GM12872 (cell line): ENCODE results near the gene FAM50B.

Source experiments
- TF ChIP-seq, protein P1 (sequence below): IDR thresholded peaks from 3 replicates; pipeline ENCODE4 v1.5.1; 2011; ENCODE audit warnings: low read depth, mild to moderate bottlenecking, low read length, moderate library complexity; ENCODE audit not compliant: insufficient read depth

FAM50B gene

GRCh38 chr6:3805448-3806123, 43.6 kb upstream of the FAM50B start:
- TF ChIP-seq, protein P1, sequence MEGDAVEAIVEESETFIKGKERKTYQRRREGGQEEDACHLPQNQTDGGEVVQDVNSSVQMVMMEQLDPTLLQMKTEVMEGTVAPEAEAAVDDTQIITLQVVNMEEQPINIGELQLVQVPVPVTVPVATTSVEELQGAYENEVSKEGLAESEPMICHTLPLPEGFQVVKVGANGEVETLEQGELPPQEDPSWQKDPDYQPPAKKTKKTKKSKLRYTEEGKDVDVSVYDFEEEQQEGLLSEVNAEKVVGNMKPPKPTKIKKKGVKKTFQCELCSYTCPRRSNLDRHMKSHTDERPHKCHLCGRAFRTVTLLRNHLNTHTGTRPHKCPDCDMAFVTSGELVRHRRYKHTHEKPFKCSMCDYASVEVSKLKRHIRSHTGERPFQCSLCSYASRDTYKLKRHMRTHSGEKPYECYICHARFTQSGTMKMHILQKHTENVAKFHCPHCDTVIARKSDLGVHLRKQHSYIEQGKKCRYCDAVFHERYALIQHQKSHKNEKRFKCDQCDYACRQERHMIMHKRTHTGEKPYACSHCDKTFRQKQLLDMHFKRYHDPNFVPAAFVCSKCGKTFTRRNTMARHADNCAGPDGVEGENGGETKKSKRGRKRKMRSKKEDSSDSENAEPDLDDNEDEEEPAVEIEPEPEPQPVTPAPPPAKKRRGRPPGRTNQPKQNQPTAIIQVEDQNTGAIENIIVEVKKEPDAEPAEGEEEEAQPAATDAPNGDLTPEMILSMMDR: no peak

DNA sequence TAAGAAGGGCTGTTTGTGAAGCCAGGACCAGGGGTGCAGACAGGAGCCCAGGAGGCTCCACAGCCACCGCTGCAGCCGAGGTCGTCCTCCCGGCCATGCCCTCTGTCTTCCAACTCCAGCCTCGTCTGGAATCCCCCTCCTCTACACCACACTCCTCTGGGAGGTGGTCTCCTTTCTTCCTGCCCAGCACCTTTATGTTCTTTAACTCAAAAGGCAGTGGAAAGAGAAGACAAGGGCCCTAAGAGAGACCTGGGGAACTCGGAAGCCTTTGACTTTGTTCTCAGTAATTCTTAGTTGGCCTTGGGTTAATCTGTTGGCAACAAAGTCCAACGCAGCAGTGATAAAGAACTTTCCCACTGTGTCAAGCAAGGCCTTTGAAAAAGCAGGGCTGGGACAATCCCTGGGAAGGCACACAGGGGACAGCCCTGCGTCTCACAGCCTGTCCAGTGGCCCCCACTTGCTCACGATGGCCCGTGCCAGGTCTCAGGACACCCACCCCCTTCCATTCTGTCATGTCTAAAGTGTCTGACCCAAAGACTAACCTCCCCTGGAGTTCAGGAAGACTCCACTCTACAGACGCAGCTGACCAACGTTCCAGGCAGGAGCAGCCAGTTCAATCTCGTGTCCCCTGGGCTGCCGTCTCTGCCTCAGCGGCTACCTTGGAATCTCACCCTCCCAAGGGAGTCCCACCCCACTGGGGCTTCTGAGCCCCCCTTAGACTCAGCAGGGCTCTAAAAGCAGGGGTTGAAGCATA, 42.8 kb upstream of the FAM50B start:
- TF ChIP-seq, protein P1: no peak

DNA sequence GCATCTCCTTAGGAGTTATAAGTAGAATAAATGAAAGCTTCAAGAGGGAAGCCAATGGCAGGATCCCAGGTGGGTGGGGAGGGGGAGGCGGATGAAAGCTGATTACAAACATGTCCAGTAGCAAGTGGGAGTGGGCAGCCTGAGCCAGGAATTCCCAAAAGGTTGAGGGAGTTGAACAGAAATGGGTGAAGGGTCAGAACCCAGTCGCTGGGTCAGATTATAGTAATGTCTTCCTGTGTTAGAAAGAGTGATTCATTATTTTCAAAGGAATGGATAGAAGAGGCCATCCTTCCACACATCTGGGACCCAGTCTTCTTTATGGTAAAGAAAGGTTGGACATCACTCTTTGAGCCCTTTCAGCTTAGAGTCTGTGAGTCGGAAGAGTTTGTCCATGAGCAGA, 41.0 kb upstream of the FAM50B start:
- TF ChIP-seq, protein P1: no peak

- TF ChIP-seq, protein P1: no peak
Observed at GRCh38 chr6:3808759-3809514, 40.2 kb upstream of the FAM50B start.

GRCh38 chr6:3809515-3809891, 39.7 kb upstream of the FAM50B start:
- TF ChIP-seq, protein P1: no peak

DNA sequence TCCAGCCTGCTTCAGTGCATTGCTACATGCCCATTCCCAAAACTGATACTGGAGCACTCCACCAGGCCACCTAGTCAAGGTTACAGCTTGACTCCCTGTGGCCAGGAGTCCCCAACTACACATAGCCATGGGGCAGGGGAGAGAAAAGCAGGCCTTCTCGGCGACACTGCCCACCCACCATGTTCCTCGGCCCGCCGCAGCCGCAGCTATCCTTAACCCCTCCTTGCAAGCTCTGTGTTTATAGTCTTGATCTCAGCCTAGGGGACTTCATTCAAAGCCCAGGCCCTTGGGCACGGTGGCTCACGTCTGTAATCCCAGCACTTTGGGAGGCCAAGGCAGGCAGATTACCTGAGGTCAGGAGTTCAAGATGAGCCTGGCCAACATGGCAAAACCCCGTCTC, 39.2 kb upstream of the FAM50B start:
- TF ChIP-seq, protein P1: no peak

DNA sequence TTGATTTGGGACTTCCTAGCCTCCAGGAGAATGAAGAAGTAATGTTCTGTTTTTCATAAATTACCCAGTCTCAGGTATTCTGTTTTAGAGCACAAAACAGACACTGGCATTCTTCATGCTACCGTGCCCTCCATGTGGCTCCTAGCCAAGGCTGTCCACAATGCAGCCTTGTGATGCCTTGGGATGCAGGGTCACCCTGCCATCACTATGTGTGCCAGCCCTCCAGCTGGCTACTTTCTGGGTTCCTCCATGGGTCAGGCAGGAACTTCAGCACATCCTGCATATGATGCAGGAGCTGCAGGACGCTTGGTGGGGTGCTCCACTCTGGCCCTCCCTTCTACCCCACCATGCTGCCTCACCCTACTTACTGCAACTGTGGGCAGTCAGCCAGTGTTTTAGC, 38.0 kb upstream of the FAM50B start:
- TF ChIP-seq, protein P1: no peak
